GM18511 (cell line): ENCODE data around the gene TOR1AIP1.
"Not testable (repeated sequence)": the region's sequence is repeated elsewhere in the genome, so short reads cannot be mapped to it uniquely, and the experiment has no call there.

Experiments
- ATAC-seq: cut with Tn5 transposase; IDR thresholded peaks from one replicate; pipeline ENCODE4 v1.9.1; 2021; ENCODE audit warnings: mild to moderate bottlenecking, moderate library complexity; ENCODE audit not compliant: unreplicated experiment

Gene TOR1AIP1

GRCh38 chr1:179882253-179883039, at the start of gene TOR1AIP1:
Gene TOR1AIP1 (plus strand): TSS chr1:179882285. CDS start chr1:179882503, 218 bp downstream.
- ATAC-seq = peak; percentile 75

- not testable (repeated sequence) for ATAC-seq
Observed at GRCh38 chr1:179836686-179837445, 45.2 kb upstream of the TOR1AIP1 start.

- ATAC-seq = no peak
Observed at GRCh38 chr1:179840107-179840506, 42.0 kb upstream of the TOR1AIP1 start.

GRCh38 chr1:179848233-179848632, 33.9 kb upstream of the TOR1AIP1 start:
- no peak for ATAC-seq

- ATAC-seq = no peak
Observed at GRCh38 chr1:179853102-179853501, 29.0 kb upstream of the TOR1AIP1 start.

GRCh38 chr1:179855831-179856230, 26.3 kb upstream of the TOR1AIP1 start:
- ATAC-seq = not testable (repeated sequence)

- no peak for ATAC-seq
Observed at GRCh38 chr1:179856296-179856695, 25.8 kb upstream of the TOR1AIP1 start.

- no peak for ATAC-seq
Observed at GRCh38 chr1:179857009-179857408, 25.1 kb upstream of the TOR1AIP1 start.

GRCh38 chr1:179860652-179861051, 21.4 kb upstream of the TOR1AIP1 start:
- no peak for ATAC-seq

- ATAC-seq = no peak
Observed at GRCh38 chr1:179865377-179865776, 16.7 kb upstream of the TOR1AIP1 start.

GRCh38 chr1:179866616-179867015, 15.5 kb upstream of the TOR1AIP1 start:
- ATAC-seq = no peak

- peak; percentile 79 for ATAC-seq
Observed at GRCh38 chr1:179867493-179868330, 14.4 kb upstream of the TOR1AIP1 start.

- ATAC-seq = no peak
Observed at GRCh38 chr1:179870870-179871269, 11.2 kb upstream of the TOR1AIP1 start.

GRCh38 chr1:179871940-179872339, 10.1 kb upstream of the TOR1AIP1 start:
- ATAC-seq = no peak

GRCh38 chr1:179872558-179872957, 9.5 kb upstream of the TOR1AIP1 start:
- ATAC-seq = no peak

GRCh38 chr1:179873438-179873851, 8.6 kb upstream of the TOR1AIP1 start:
- no peak for ATAC-seq

GRCh38 chr1:179875596-179876299, 6.3 kb upstream of the TOR1AIP1 start:
- no peak for ATAC-seq

- no peak for ATAC-seq
Observed at GRCh38 chr1:179876300-179876715, 5.8 kb upstream of the TOR1AIP1 start.

- peak; percentile 67 for ATAC-seq
Observed at GRCh38 chr1:179877586-179878265, 4.4 kb upstream of the TOR1AIP1 start, which contains the start of gene TOR1AIP2. Gene TOR1AIP2 (minus strand): TSS chr1:179877803. CDS start chr1:179852665, 25,138 bp downstream.

GRCh38 chr1:179879797-179880196, 2.3 kb upstream of the TOR1AIP1 start:
- no peak for ATAC-seq
